A673 (cell line): ENCODE results near the gene RNF149. TPM values are rescaled to one million over a fixed set of nuclear protein-coding genes. Genes with fewer than 3 reads are reported as not detected.

Experiments used
- BruUV-seq: library from RNA; stranded (reverse); fragments of 400-500 nt; replicated peaks from 2 replicates; lab custom pipeline; 2021; lab: Mats Ljungman, UMichigan
- CTCF ChIA-PET: fragments of 300-600 bp; sonication (Branson Sonifier 250); formaldehyde crosslinking; loops from one replicate; lab custom pipeline; 2022; ENCODE audit warnings: antibody characterized with exemption; lab: Charles Lee
- POLR2A ChIA-PET: fragments of 300-600 bp; sonication (Branson Sonifier 250); formaldehyde crosslinking; loops from one replicate; lab custom pipeline; 2022; ENCODE audit warnings: antibody characterized with exemption; ENCODE audit not compliant: low non-redundant PET; lab: Charles Lee
- DNase-seq: peaks from one replicate; pipeline ENCODE4 v3.0.0-alpha.2; 2015; ENCODE audit warnings: low spot score
- H3K27ac ChIP-seq: fragments of 200-600 bp; sonication (generic); 2 replicates; pipeline ENCODE4 v1.5.1; 2016; ENCODE audit warnings: mixed run types, low read depth, mild to moderate bottlenecking, mixed read lengths, antibody characterized with exemption, low read length; ENCODE audit not compliant: poor library complexity, severe bottlenecking
- H3K27me3 ChIP-seq: fragments of 200-600 bp; sonication (generic); replicated peaks from 2 replicates; pipeline ENCODE4 v1.6.1; 2017; ENCODE audit warnings: mixed run types, low read depth, mild to moderate bottlenecking, mixed read lengths, antibody characterized with exemption, low read length; ENCODE audit not compliant: insufficient read depth, poor library complexity
- H3K36me3 ChIP-seq: fragments of 200-600 bp; sonication (generic); 2 replicates; pipeline ENCODE4 v1.6.1; 2016; ENCODE audit warnings: mixed run types, mild to moderate bottlenecking, mixed read lengths, antibody characterized with exemption, low read length; ENCODE audit not compliant: insufficient read depth, poor library complexity, severe bottlenecking
- H3K4me1 ChIP-seq: fragments of 200-600 bp; sonication (generic); 2 replicates; pipeline ENCODE4 v1.6.1; 2017; ENCODE audit warnings: mixed run types, mild to moderate bottlenecking, mixed read lengths, antibody characterized with exemption, low read length; ENCODE audit not compliant: insufficient read depth, poor library complexity, severe bottlenecking
- H3K4me3 ChIP-seq: fragments of 200-600 bp; sonication (generic); 2 replicates; pipeline ENCODE4 v1.5.1; 2016; ENCODE audit warnings: low read depth, mixed run types, mild to moderate bottlenecking, mixed read lengths, low read length; ENCODE audit not compliant: poor library complexity, severe bottlenecking
- H3K9me3 ChIP-seq: fragments of 200-600 bp; sonication (generic); 2 replicates; pipeline ENCODE4 v1.6.1; 2016; ENCODE audit warnings: mixed run types, low read depth, mild to moderate bottlenecking, mixed read lengths, antibody characterized with exemption, low read length; ENCODE audit not compliant: poor library complexity, severe bottlenecking
- CTCF ChIP-seq: fragments of 300-800, 200-600 bp; sonication (generic); conservative IDR thresholded peaks from 2 replicates; pipeline ENCODE4 v1.5.1; 2017; ENCODE audit warnings: low read depth, mild to moderate bottlenecking, antibody characterized with exemption, low read length, moderate library complexity, mixed read lengths
- EZH2 ChIP-seq: fragments of 200-600 bp; sonication (generic); IDR thresholded peaks from 2 replicates; pipeline ENCODE4 v1.6.1; 2017; ENCODE audit warnings: borderline replicate concordance, low read depth, mild to moderate bottlenecking, mixed read lengths, antibody characterized with exemption, low read length; ENCODE audit not compliant: poor library complexity, severe bottlenecking
- intact Hi-C: fragments of 100-400 bp; cut with micrococcal nuclease; formaldehyde crosslinking; loops from one replicate; pipeline ENCODE4 v1.10.0; 2022; ENCODE audit not compliant: unreplicated experiment
- total RNA-seq: library from RNA; stranded (reverse); gene quantifications from 2 replicates; pipeline ENCODE4 v1.2.3, GENCODE V29; 2021

Gene RNF149
- total RNA-seq, 1 experiment from 2014 or later, result 26.8 TPM

DNA sequence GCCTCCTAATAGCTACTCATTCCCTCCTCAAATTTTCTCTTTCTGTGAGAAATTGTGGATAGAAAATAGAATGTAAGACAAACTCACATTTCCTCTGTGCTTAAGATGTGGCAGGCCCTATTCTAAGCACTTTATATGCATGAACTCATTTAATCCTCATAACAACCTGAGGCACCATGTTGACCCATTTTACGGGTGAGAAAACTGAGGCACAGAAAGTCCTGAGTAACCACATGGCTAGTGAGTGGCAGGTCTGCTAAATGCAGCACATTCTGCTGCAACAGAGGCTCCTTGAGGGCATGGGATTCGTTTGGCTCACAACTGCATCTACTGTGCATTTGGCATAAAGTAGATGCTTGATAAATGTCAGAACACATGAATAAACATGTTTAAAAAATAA is 22.7 kb upstream of the RNF149 start:
- CTCF ChIA-PET, result no interaction called here
- intact Hi-C loops, result no loop called here
- Histone ChIP-seq H3K27ac (no peak overlapping the region), H3K9me3 (no peaks in the 10 kb centered on the region), H3K4me1 (no peaks in the 10 kb centered on the region), H3K27me3 (no peaks in the 10 kb centered on the region), H3K4me3 (no peak overlapping the region), H3K36me3 (no peaks in the 10 kb centered on the region)
- POLR2A ChIA-PET, result no interaction called here
- no peak for TF ChIP-seq CTCF
- TF ChIP-seq EZH2, result no peak
- DNase-seq, result no peak
- BruUV-seq, result no TSS peak

GRCh38 chr2:101330253-101330933 is 21.9 kb upstream of the RNF149 start:
- no peaks in the 10 kb centered on the region for H3K36me3 ChIP-seq
- no peak for DNase-seq
- intact Hi-C loops, result no loop called here
- no peak for TF ChIP-seq CTCF
- TF ChIP-seq EZH2, result no peak
- H3K9me3 ChIP-seq, result peaks cover 6% of the 10 kb centered on the region
- POLR2A ChIA-PET, result no interaction called here
- no peak overlapping the region for H3K27ac ChIP-seq
- no TSS peak for BruUV-seq
- H3K4me1 ChIP-seq, result no peaks in the 10 kb centered on the region
- CTCF ChIA-PET, result interaction anchor here (2.8 kb wide), 1 partner anchor 12 kb away, joined by 9 read pairs; no protein-coding TSS in a partner anchor
- H3K4me3 ChIP-seq, result no peak overlapping the region
- no peaks in the 10 kb centered on the region for H3K27me3 ChIP-seq

DNA sequence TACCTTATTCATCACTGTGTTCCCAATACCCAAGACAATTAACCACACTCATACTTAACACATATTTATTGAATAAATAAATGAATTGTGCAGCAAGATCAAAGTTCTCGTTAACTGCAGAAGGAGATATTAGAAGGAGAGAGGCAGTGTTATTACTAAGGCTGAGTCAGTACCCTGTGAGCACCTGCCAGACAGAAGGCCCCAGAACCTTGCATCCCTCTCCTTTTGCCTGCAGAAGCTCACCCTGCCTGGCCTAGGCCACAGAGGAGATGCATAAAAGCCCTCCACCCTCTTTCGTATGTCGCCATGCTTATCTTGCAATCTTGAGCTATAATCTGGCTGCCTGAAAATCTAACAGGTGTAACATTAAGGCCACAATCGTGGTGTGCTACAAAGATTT is 20.5 kb upstream of the RNF149 start:
- Histone ChIP-seq H3K4me3 (no peak overlapping the region), H3K27ac (no peak overlapping the region), H3K36me3 (no peaks in the 10 kb centered on the region), H3K4me1 (no peaks in the 10 kb centered on the region), H3K27me3 (no peaks in the 10 kb centered on the region), H3K9me3 (peaks cover 10% of the 10 kb centered on the region)
- ChIA-PET POLR2A (no interaction called here), CTCF (interaction anchor here (2.8 kb wide), 1 partner anchor 13 kb away, joined by 9 read pairs; no protein-coding TSS in a partner anchor)
- BruUV-seq, result no TSS peak
- intact Hi-C loops, result no loop called here
- no peak for DNase-seq
- TF ChIP-seq EZH2, result no peak
- TF ChIP-seq CTCF, result no peak
